GM18507 (cell line): Measurements from ENCODE around the gene LRG1.
"Not testable (repeated sequence)": the region's sequence is repeated elsewhere in the genome, so short reads cannot be mapped to it uniquely, and the experiment has no call there.

Source experiments
- DNase-seq: peaks from one replicate; pipeline ENCODE4 v3.0.0; 2011; ENCODE audit warnings: low read depth; ENCODE audit not compliant: insufficient read length; ENCODE audit errors: extremely low spot score
- FAIRE-seq: peaks from 2 replicates; lab custom pipeline; 2011; peaks lifted over from hg19 to GRCh38; lab: Jason Lieb, UNC

The LRG1 gene

DNA sequence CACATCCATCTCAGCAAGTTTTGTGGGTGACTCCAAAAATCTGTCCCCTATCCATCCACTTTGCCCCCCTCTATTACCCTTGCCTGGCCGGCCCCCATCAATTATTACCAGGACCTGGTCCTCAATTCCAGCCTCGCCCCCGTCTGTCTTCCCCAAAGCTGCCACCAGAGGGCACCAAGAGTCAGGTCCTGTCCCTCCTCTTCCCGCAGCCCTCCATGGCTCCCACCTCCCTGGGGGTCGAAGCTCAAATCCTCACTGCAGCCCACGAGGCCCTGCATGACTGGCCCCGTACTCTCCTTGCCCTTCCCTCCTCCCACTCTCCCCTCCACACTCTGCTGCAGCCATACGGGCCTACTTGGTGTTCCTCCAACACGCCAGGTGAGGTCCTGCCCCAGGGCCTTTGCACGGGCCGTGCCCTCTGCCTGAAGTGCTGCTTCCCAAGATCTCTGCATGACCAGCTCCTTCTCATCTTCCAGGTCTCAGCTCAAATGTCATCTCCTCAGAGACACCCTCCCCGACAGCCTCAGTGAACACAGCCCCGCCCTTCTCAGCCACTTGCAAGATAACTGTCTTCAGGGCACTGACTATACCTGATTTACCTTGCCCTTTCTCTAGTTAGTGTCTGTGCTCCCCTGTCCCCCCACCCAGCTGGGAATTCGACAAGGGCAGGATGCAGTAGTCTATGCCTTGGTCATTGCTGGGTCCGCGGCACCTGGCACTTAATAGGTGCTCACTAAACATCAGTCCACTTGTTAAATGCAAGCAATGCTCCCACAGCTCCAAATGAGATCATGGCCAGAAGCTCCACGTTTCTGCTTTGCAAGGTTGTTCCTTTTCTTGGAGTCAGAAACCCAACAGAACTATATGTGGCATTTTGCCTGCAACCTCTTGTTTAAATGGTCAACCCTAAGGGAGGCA is 36.4 kb upstream of the LRG1 start:
- DNase-seq (peak; percentile 71), FAIRE-seq (peak; percentile 47)

DNA sequence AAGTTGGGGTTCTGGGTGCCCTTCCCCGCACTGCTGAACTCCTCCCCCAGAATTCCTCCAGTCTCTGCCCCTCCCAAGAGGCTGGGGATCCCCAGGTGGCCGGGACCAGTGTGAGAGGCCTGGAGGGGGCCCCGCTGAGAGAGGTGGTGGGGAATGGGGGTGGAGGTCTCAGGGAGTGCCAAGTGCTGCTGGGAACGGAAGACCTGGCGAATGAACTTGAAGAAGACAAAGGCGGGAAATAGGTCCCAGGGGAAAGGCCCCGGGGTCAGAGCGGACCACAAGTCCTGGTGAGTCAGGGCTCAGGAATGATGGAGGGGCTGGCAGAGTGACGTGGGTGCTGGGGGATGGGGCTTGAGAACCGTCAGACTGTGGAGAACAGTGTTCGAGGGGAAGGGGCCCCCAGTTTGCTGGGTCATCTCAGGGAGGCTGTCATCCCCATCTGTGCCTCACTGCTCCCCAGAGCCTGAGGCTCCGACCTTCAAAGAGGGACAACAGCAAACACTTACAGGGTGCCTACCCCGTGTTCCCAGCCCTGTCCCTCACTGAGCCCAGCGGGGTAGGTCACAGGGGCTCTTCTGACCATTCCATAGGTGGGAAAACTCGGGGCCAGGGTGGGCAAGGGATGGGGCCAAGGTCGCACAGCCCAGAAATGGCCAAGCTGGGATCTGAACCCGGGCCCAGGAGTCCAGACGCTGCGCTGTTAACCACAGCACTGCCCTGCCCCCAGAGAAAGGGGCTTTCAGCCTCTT is 35.6 kb upstream of the LRG1 start:
- no peak for FAIRE-seq

DNA sequence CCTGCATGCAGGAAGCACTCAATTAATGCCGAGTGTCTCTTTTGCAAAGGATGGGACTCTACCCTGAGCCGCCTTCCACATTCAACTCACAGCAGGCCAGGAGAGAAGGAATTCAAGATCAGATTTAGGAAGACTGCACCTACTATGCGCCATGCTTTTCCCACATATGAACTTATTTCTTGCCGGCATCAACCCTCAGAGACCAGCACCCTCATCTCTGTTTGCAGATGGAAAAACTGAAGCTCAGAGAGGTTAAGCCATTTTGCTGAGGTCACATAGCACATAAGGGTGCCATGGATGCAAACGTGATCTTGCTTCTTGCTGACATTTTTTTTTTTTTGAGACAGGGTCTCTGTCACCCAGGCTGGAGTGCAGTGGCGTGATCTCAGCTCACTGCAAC is 33.8 kb upstream of the LRG1 start:
- no peak for DNase-seq
- FAIRE-seq: no peak

More for the DNA sequence above, 35.6 kb upstream of the LRG1 start:
- no peak for DNase-seq

DNA sequence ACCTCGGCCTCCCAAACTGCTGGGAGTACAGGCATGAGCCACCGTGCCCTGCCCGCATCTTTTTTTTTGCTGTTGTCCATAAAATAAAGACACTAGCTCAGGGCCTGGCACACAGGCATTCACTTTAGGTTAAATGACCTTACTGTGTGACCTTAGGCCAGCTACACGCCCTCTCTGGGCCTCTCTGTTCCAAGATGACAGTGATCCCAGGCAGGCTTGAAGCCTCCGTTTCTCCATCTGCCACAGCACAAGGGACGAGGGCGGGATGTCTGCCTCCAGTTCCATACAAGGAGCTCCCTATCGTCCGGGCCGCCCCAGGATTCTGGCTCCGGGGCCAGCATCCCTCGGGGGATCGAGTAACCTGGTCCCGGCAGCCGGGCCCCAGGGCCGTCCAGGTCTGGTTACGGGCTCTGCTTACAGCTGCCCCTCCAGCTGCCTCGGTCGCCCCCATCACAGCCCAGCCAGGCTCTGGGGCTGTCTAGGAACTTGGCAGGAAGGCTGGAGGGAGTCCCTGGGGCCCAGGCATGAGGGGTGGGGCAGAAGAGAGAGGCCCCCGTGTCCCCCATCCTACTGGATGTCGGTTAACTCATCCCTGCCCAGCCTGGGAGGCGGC is 31.6 kb upstream of the LRG1 start:
- DNase-seq (no peak), FAIRE-seq (no peak)

DNA sequence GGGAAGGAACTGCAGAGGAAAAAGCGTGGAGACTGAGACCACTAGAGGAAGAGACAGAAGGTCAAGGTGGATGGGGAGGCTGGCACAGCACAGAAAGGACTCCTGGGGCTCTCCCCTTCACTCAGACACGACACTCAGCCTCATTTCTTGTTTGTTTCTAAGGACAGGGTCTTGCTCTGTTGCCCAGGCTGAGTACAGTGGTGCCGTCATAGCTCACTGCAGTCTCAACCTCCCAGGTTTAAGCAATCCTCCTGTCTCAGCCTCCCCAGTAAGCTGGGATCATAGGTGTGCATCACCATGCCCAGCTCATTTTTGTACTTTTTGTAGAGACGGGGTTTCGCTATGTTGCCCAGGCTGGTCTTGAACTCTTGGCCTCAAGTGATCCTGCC is 31.1 kb upstream of the LRG1 start:
- FAIRE-seq (no peak), DNase-seq (no peak)

DNA sequence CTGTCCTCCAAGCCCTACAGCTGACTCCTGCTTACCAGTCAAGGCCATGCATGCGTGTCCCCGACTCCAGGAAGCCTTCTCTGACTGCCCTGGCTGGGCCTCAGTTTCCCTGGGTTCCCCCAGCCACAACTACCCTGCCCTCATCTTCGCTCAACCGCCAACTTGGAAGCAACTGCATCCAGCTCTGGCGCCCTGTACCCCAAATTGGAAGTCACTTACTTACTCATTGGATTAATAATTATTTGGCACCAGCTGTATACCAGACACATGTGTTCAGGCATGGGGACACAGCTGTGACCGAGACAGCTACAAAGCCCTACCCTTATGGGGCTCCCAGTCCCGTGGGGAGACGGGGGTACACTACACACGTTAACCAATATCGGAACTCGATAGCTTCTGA is 30.6 kb upstream of the LRG1 start:
- DNase-seq (no peak), FAIRE-seq (no peak)

DNA sequence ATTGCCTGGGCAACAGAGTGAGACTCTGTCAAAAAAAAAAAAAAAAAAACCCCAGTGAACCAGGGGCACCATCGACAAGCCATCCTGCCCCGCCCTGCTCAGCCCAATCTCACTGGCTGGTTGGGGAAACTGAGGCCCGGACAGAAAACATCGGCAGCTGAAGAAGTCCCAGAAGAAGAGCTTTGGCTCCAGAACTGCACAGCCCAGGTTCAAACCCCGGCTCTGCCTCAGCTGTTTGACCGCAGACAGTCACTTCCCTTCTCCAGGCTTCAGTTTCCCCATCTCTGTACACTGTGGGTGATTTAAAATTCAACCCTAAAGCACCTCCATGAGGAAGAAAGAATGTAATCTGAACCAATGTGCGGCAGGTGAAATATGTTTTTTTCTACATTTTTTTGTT is 29.1 kb upstream of the LRG1 start:
- no peak for DNase-seq
- no peak for FAIRE-seq

DNA sequence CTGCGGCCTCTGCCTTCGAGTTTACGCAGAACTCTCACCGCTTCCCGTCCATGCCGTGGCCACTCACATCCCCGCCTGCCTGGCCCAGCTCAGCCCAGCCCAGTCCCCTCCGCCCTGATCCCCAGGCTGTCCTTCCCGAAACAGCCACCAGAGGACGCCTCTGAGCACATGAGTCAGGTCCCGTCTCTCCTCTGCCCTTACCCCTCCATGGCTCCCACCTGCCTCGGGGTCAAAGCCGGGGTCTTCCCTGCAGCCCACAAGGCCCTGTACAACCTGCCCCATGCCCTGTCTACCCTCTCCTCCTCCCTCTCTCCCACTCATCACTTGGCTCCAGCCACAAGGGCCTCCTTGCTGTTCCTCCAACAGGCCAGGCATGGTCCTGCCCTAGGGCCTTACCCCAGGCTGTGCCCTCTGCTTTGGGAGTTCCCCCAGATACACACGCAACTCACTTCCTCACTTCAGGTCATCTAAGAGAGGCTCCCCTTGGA is 27.8 kb upstream of the LRG1 start:
- FAIRE-seq (no peak), DNase-seq (no peak)

DNA sequence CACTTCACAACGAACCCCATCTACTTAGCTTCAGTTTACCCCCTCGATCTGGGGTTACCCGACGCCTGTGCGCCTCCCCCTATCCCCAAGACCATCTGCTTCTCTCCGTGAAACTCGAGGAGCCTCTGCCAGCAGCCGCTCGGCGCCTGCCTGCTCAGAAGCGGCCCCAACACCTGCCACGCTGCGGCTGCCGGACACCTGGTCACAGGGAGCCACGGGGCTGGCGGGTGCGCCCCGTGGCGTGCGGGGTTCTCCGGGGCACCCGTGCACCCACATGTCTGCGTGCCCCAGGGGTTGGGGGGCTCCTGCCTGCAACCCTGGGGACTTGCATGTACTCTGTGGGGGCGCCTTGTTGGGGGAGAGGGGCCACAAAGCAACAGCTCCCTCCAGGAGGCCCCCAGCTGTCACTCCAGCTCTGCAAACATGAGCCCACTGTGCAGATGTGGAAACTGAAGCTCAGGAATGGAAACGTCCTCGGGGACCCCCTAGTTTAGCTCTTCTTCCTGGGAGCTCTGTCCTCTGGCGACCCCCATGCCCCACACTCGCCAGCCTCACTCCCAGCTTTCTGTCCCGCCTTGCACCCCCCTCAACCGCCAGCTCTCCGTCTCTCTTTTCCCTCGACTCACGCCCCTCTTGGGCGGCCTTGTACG is 26.7 kb upstream of the LRG1 start:
- no peak for FAIRE-seq

DNA sequence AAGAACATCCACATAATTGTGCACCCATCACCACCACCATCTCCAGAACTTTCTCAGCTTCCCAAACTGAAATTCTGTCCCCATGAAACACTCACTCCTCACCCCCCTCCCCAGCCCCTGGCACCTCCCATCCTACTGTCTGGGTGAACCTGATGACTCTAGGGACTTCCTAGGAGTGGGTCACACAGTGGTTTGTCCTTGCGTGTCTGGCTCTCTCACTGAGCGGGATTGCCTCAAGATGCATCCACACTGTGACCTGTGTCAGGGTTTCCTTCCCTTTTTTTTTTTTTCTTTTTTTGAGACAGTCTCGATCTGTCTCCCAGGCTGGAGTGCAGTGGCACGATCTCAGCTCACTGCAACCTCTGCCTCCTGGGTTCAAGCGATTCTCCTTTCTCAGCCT is 23.7 kb upstream of the LRG1 start:
- not testable (repeated sequence) for FAIRE-seq, DNase-seq

More for the DNA sequence above, 26.7 kb upstream of the LRG1 start:
- DNase-seq: no peak

DNA sequence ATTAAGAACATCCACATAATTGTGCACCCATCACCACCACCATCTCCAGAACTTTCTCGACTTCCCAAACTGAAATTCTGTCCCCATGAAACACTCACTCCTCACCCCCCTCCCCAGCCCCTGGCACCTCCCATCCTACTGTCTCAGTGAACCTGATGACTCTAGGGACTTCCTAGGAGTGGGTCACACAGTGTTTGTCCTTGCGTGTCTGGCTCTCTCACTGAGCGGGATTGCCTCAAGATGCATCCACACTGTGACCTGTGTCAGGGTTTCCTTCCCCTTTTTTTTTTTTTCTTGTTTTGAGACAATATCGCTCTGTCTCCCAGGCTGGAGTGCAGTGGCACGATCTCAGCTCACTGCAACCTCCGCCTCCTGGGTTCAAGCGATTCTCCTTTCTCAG is 22.2 kb upstream of the LRG1 start:
- not testable (repeated sequence) for FAIRE-seq, DNase-seq

DNA sequence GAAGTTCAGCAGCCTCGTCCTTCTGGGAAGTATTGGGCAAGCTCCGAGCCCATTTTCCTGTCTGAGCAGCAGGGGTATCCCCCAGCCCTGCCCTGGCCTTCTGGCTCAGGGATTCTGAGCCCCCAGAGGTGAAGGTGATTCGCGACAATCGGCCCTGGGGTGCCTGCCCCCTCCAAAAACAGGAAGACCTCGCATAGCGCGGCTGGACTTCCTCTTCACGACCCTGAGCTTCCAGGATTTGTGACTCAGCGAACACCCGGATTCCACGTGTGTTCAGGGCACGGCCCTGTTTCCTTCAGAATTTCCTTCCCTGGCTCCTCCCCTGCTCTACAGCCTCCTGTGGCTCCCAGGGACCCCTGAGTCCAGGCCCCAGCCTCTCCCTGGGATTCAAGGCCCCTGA is 19.7 kb upstream of the LRG1 start, which contains the start of gene SEMA6B:
Gene SEMA6B (minus strand): TSS at position 116 of the 400 bp plus-strand sequence. CDS start 1,227 bp downstream, outside the sequence.
- DNase-seq (no peak), FAIRE-seq (no peak)

DNA sequence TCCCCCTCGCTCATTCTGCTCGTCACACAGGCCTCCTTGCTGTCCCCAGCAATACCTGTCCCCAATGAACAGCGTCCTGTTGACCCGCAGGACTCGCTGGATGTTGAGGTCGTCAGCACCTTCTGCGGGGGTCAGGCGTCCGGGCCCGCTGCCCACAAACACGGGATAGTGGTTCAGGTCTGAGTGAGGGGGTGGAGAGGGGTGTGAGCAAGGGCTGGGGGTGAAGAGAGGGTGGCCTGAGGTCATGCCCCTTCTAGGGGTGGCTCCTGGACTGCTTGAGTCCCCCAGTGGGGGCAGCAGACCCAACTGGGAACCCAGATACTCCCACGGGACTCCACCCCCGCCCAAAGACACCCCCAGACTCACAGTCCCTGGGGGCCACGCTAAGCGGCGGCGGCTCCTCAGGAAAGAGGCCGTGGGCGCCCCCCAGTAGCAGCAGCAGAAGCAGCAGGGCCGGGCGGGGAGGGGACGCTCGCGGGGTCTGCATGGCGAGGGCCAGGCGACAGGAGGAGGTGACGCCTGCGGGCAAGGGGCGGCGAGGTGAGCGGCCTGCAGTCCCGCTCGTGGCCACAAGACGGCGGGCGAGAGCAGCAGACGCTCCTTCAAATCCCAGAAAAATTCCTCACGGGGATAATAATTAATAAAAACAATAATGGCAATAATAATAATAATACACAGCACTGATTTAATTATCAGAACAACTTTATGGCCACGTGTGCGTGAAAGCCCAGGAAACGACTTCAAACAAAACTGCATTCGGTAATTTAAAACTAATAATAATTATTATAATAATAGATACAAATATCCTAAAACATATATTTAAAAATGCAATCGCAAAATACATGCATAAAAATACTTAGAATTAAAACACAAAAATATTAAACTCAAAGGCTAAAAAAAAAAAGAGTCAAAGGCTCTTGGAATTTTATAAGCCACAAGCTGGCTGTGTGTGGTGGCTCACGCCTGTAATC is 18.4 kb upstream of the LRG1 start:
- FAIRE-seq (no peak), DNase-seq (no peak)

DNA sequence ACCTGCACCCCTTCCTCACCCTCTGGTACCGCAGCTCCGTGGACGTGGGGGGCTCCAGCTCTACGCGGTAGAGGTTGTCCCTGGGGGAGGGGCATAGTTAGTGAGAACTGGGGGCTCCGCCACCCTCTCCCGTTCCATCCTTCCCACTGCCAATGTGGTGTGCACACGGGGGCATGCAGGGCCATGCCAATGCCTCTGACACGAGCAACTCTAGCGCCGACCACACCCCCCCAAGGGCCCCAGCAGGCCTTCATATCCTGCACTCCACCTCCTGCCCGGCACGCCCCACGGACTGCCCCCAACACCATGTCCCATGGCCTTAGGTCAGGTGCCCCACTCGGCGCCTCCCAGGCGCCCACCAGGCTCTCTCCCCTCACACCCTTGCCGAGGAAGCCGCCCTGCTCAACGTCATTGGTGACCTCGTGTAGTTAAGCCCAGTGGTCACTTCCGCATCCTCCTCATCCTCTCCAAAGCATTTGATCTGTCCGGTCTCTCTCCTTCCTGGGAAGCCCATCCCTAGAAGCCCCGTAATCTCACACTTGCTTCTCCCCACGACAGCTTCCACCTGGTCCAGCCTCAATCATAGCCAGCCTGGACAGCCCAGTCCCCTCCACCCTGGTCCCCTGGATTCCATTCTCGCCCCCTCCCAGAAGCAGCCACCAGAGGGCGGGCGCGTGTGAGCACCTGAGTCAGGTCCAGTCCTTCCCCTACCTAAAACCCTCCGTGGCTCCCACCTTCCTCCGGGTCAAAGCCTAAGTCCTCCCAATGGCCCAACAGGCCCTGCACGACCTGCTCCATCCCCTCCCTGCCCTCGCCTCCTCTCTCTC is 17.5 kb upstream of the LRG1 start:
- no peak for DNase-seq

DNA sequence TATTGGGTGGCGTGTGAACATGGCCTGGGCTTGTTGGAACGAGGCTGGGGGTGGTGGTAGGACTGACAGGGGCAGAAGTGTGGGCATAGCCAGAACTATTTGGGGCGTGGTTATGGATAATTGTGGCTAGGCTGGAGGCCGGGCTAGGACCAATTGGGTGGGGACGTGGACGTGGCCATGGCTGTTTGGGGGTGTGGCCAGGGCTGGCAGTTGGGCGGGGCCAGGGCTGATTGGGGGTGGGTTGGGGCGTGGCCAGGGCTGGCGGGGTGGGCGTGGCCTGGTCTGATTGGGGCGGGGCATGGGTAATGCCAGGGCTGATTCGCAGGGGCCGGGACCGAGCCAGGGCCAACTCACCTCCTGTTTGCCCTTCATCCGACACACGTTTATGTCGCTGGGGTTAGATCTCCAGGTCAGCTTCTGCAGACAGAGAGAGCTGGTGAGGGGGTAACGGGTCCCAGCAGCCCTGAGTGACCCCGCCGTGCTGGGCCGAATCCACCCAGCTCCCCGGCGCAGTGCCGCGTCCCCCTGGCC is 16.8 kb upstream of the LRG1 start:
- FAIRE-seq (no peak), DNase-seq (no peak)

More for the DNA sequence above, 17.5 kb upstream of the LRG1 start:
- FAIRE-seq: no peak

DNA sequence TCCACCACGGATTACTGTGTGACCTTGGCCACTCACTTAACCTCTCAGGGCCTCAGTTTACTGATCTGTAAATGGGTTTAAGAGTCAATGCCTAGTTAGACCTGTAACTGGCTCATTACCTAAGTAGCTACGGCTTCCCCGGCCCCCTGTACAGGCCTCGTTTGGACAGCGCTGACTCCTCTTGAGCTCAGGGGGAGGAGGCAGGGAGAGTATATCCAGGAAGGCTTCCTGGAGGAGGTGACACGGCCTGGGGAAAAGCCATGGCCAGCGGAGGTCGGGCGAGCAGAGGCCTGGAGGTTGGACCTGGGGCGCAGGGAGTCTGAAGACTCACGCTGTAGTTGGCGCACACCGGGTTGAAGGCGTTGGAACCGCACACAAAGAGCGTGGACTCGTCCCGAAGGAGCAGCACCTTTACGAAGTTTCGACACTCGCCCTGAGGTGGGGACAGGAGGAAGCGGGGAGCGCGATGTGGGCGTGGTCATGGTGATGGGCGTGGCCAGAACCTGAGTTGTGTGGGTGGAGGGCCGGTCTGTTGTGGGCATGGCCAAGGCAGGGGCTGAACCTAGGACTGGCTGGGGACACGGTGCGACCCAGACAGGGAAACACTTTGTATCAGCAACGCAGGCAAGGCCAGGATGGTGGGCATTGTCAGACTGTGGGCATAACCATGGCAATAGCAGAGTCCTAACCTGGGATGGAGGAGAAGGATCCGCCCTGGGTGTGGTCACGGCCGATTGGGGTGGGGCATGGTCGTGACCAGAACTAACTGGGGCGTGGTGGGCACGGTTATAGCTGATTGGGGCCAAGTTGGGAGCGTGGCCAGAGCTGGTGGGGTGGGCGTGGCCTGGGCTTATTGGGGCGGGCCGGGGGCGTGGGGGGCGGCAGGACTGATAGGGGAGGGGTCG is 16.1 kb upstream of the LRG1 start:
- no peak for DNase-seq
- FAIRE-seq: no peak
